ENCODE data around the gene FRK.

Gene FRK

DNA sequence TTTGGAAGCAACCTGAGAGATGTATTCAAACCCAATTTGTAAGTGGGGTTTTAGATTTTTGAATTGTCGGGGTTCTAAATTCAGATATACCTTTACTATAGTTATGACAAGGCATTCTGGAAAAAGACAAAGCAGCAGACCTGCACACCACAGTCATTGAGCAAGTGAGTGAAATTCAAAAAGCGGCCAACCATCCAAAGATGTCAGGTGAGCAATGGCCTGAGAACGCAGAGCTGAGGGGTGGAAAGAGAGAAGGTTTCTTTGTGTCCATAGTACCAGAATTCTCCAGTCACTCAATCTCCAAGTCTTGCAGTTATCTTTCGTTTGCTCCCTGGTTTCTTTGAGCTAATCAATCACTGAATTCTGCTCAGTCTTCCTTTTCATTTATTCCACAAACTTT is 1.8 kb upstream of the FRK start:
- no peak overlapping the region for H3K9ac ChIP-seq (ENCODE audit: low read depth, low read length, poor library complexity)
- no peaks in the 10 kb centered on the region for H3K36me3 ChIP-seq (replicated peaks in 1 of 2; ENCODE audit: control insufficient read depth in 2 of 2, insufficient read depth in 2 of 2, low read length in 2 of 2)
- H3K4me2 ChIP-seq (ENCODE audit: insufficient read depth, low read length, poor library complexity, severe bottlenecking): no peak overlapping the region
- no peaks in the 10 kb centered on the region for H3K9me3 ChIP-seq (replicated peaks in 1 of 2; ENCODE audit: control insufficient read depth in 2 of 2, insufficient read depth in 1 of 2, low read depth in 1 of 2, low read length in 2 of 2)
- no peak overlapping the region for H2AK5ac ChIP-seq (ENCODE audit: low read depth, low read length)
- no peak overlapping the region for H3K23ac ChIP-seq (ENCODE audit: low read depth, low read length, poor library complexity)
- no peak overlapping the region for H2AFZ ChIP-seq (ENCODE audit: low read length)
- H3K14ac ChIP-seq (ENCODE audit: low read length): no peak overlapping the region
- H2BK120ac ChIP-seq (ENCODE audit: low read depth, low read length): no peak overlapping the region
- H3K27ac ChIP-seq (replicated peaks; ENCODE audit: low read length): no peak overlapping the region
- H4K8ac ChIP-seq (ENCODE audit: low read depth, low read length): no peak overlapping the region
- no peak overlapping the region for H3K4me3 ChIP-seq (ENCODE audit: low read length in 2 of 2)
- H3K79me1 ChIP-seq (ENCODE audit: low read depth, low read length): no peaks in the 10 kb centered on the region
- H3K4me1 ChIP-seq (ENCODE audit: control insufficient read depth in 2 of 2, insufficient read depth in 1 of 2, low read depth in 1 of 2, low read length in 2 of 2): peaks cover 0 to 2% of the 10 kb centered on the region in 2 donors
- H2BK5ac ChIP-seq (ENCODE audit: low read length): no peak overlapping the region
- no peak overlapping the region for H2BK15ac ChIP-seq (ENCODE audit: low read length)
- no peak overlapping the region for H2BK12ac ChIP-seq (ENCODE audit: low read length)
- H3K27me3 ChIP-seq (ENCODE audit: control insufficient read depth in 3 of 3, insufficient read depth in 3 of 3, low read depth in 1 of 3, low read length in 3 of 3): no peaks in the 10 kb centered on the region
- H3K18ac ChIP-seq (ENCODE audit: low read length): no peak overlapping the region
- DNase-seq (ENCODE audit: low spot score): no peak
- H4K91ac ChIP-seq (ENCODE audit: low read depth, low read length, poor library complexity): no peak overlapping the region
- no CpG with 5 or more reads among the region's 4 CpGs for WGBS, 2 donors (ENCODE audit: extremely low coverage in 2 of 2, insufficient read length in 2 of 2, insufficient replicate concordance in 1 of 2)
- H3K4ac ChIP-seq (ENCODE audit: low read length): no peak overlapping the region

DNA sequence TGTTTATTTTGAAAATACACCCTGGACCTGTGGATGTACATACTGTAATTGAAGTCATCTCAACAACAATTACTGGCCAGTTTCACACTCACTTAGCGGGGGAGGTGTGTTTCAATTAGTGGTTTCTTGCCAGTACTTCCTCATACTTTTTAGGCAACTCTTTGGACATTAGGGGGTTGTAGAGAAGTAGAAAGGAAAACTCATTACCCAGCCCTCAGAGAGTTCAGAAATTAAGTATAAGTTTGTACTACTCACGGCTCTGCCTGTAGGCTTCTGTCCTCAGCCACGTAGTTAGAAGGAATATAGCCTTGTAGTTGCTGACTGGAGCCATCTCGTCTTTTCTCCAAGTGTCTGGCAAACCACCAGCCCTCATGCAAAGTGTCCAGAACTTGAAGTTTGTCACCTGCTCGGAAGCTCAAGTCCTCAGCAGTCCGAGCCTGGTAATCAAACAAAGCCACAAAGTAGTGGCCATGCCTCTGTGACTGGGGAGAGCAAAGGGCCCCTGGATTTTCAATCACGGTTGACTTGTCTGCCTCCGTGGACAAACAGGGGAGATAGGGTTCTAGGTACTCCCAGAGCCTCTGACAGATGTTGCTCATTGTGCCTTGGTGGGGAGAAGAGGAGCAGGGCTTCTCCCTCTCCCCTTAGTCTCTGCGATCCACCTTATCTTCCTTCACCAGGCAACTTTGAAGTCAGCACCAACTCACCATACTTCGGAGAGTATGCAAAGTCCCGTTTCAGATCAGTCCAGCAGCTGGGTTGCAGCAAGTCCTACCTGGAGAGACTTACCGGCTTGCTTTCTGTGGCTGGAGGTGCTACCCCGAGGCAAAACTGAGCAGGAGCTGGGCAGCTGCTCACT is 749 bp downstream of the FRK start:
- no peak overlapping the region for H4K8ac ChIP-seq (ENCODE audit: low read depth, low read length)
- WGBS, 2 donors (ENCODE audit: extremely low coverage in 2 of 2, insufficient read length in 2 of 2, insufficient replicate concordance in 1 of 2): no CpG with 5 or more reads among the region's 13 CpGs
- no peak overlapping the region for H2AFZ ChIP-seq (ENCODE audit: low read length)
- no peak overlapping the region for H4K91ac ChIP-seq (ENCODE audit: low read depth, low read length, poor library complexity)
- H3K4me2 ChIP-seq (ENCODE audit: insufficient read depth, low read length, poor library complexity, severe bottlenecking): no peak overlapping the region
- H3K79me1 ChIP-seq (ENCODE audit: low read depth, low read length): no peaks in the 10 kb centered on the region
- peaks cover 0 to 2% of the 10 kb centered on the region in 2 donors for H3K4me1 ChIP-seq (ENCODE audit: control insufficient read depth in 2 of 2, insufficient read depth in 1 of 2, low read depth in 1 of 2, low read length in 2 of 2)
- no peak overlapping the region for H3K4me3 ChIP-seq (ENCODE audit: low read length in 2 of 2)
- H3K9me3 ChIP-seq (replicated peaks in 1 of 2; ENCODE audit: control insufficient read depth in 2 of 2, insufficient read depth in 1 of 2, low read depth in 1 of 2, low read length in 2 of 2): no peaks in the 10 kb centered on the region
- no peak overlapping the region for H3K18ac ChIP-seq (ENCODE audit: low read length)
- no peak overlapping the region for H2AK5ac ChIP-seq (ENCODE audit: low read depth, low read length)
- no peak overlapping the region for H3K9ac ChIP-seq (ENCODE audit: low read depth, low read length, poor library complexity)
- DNase-seq (ENCODE audit: low spot score): no peak
- H3K4ac ChIP-seq (ENCODE audit: low read length): no peak overlapping the region
- H2BK5ac ChIP-seq (ENCODE audit: low read length): no peak overlapping the region
- no peak overlapping the region for H3K27ac ChIP-seq (replicated peaks; ENCODE audit: low read length)
- no peaks in the 10 kb centered on the region for H3K36me3 ChIP-seq (replicated peaks in 1 of 2; ENCODE audit: control insufficient read depth in 2 of 2, insufficient read depth in 2 of 2, low read length in 2 of 2)
- no peaks in the 10 kb centered on the region for H3K27me3 ChIP-seq (ENCODE audit: control insufficient read depth in 3 of 3, insufficient read depth in 3 of 3, low read depth in 1 of 3, low read length in 3 of 3)
- H2BK120ac ChIP-seq (ENCODE audit: low read depth, low read length): no peak overlapping the region
- H2BK12ac ChIP-seq (ENCODE audit: low read length): no peak overlapping the region
- no peak overlapping the region for H2BK15ac ChIP-seq (ENCODE audit: low read length)
- no peak overlapping the region for H3K23ac ChIP-seq (ENCODE audit: low read depth, low read length, poor library complexity)
- no peak overlapping the region for H3K14ac ChIP-seq (ENCODE audit: low read length)

DNA sequence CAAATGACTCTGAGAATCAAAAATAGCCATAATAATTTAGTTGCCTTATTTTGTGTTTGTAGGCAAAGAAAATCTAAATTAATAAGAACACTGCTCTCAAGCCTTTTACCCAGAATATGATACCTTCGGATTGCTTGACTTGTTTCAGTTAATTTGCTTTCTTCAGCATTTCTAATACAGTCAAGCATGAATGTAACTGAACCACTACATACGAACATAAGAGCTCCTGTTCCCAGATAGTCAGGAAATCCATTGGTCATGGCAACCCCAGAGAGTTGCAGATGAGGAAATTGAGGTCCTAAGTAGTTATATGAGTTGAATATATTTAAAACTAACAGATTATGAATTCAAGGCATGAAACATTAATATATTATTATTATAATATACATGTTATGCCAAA is 2.9 kb downstream of the FRK start:
- Histone ChIP-seq H3K14ac (ENCODE audit: low read length) (no peak overlapping the region), H2AFZ (ENCODE audit: low read length) (no peak overlapping the region), H4K91ac (ENCODE audit: low read depth, low read length, poor library complexity) (no peak overlapping the region), H3K27me3 (ENCODE audit: control insufficient read depth in 3 of 3, insufficient read depth in 3 of 3, low read depth in 1 of 3, low read length in 3 of 3) (no peaks in the 10 kb centered on the region), H3K9me3 (replicated peaks in 1 of 2; ENCODE audit: control insufficient read depth in 2 of 2, insufficient read depth in 1 of 2, low read depth in 1 of 2, low read length in 2 of 2) (no peaks in the 10 kb centered on the region), H3K27ac (replicated peaks; ENCODE audit: low read length) (no peak overlapping the region), H3K4me2 (ENCODE audit: insufficient read depth, low read length, poor library complexity, severe bottlenecking) (no peak overlapping the region), H3K4me1 (ENCODE audit: control insufficient read depth in 2 of 2, insufficient read depth in 1 of 2, low read depth in 1 of 2, low read length in 2 of 2) (peaks cover 0 to 2% of the 10 kb centered on the region in 2 donors), H4K8ac (ENCODE audit: low read depth, low read length) (no peak overlapping the region), H2BK12ac (ENCODE audit: low read length) (no peak overlapping the region), H3K36me3 (replicated peaks in 1 of 2; ENCODE audit: control insufficient read depth in 2 of 2, insufficient read depth in 2 of 2, low read length in 2 of 2) (no peaks in the 10 kb centered on the region), H2AK5ac (ENCODE audit: low read depth, low read length) (no peak overlapping the region), H3K79me1 (ENCODE audit: low read depth, low read length) (no peaks in the 10 kb centered on the region), H2BK120ac (ENCODE audit: low read depth, low read length) (no peak overlapping the region), H3K4ac (ENCODE audit: low read length) (no peak overlapping the region), H3K4me3 (ENCODE audit: low read length in 2 of 2) (no peak overlapping the region), H2BK5ac (ENCODE audit: low read length) (no peak overlapping the region), H3K18ac (ENCODE audit: low read length) (no peak overlapping the region), H2BK15ac (ENCODE audit: low read length) (no peak overlapping the region), H3K9ac (ENCODE audit: low read depth, low read length, poor library complexity) (no peak overlapping the region), H3K23ac (ENCODE audit: low read depth, low read length, poor library complexity) (no peak overlapping the region)
- DNase-seq (ENCODE audit: low spot score): no peak
- no CpG with 5 or more reads among the region's 2 CpGs for WGBS, 2 donors (ENCODE audit: extremely low coverage in 2 of 2, insufficient read length in 2 of 2, insufficient replicate concordance in 1 of 2)

DNA sequence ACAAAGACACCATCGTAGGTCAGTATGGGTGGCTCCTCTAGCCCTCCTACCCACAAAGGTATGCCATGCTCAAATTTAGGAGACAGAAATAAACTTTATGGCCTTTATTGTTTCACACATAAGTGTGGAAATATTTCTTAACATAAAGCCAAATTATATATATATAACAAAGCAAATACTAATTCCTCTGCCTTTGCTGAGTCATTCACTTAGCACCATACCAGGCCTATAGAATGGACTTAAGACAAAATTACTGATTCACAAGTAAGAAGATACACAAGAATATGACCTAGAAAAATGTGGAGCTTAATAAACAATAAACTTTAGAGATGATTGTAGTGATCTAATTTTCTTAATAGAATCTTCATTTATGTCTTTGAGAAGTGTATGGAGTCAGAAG is 5.2 kb downstream of the FRK start:
- Histone ChIP-seq H3K4me3 (ENCODE audit: low read length in 2 of 2) (no peak overlapping the region), H2BK15ac (ENCODE audit: low read length) (no peak overlapping the region), H3K36me3 (replicated peaks in 1 of 2; ENCODE audit: control insufficient read depth in 2 of 2, insufficient read depth in 2 of 2, low read length in 2 of 2) (no peaks in the 10 kb centered on the region), H3K14ac (ENCODE audit: low read length) (no peak overlapping the region), H3K79me1 (ENCODE audit: low read depth, low read length) (no peaks in the 10 kb centered on the region), H4K91ac (ENCODE audit: low read depth, low read length, poor library complexity) (no peak overlapping the region), H3K9me3 (replicated peaks in 1 of 2; ENCODE audit: control insufficient read depth in 2 of 2, insufficient read depth in 1 of 2, low read depth in 1 of 2, low read length in 2 of 2) (no peaks in the 10 kb centered on the region), H3K4me1 (ENCODE audit: control insufficient read depth in 2 of 2, insufficient read depth in 1 of 2, low read depth in 1 of 2, low read length in 2 of 2) (peaks cover 0 to 2% of the 10 kb centered on the region in 2 donors), H2AFZ (ENCODE audit: low read length) (no peak overlapping the region), H3K23ac (ENCODE audit: low read depth, low read length, poor library complexity) (no peak overlapping the region), H2BK120ac (ENCODE audit: low read depth, low read length) (no peak overlapping the region), H2BK12ac (ENCODE audit: low read length) (no peak overlapping the region), H4K8ac (ENCODE audit: low read depth, low read length) (no peak overlapping the region), H3K9ac (ENCODE audit: low read depth, low read length, poor library complexity) (no peak overlapping the region), H2BK5ac (ENCODE audit: low read length) (no peak overlapping the region), H3K4me2 (ENCODE audit: insufficient read depth, low read length, poor library complexity, severe bottlenecking) (no peak overlapping the region), H3K18ac (ENCODE audit: low read length) (no peak overlapping the region), H3K4ac (ENCODE audit: low read length) (no peak overlapping the region), H3K27me3 (ENCODE audit: control insufficient read depth in 3 of 3, insufficient read depth in 3 of 3, low read depth in 1 of 3, low read length in 3 of 3) (no peaks in the 10 kb centered on the region), H3K27ac (replicated peaks; ENCODE audit: low read length) (no peak overlapping the region), H2AK5ac (ENCODE audit: low read depth, low read length) (no peak overlapping the region)
- no peak for DNase-seq (ENCODE audit: low spot score)
- WGBS, 2 donors (ENCODE audit: extremely low coverage in 2 of 2, insufficient read length in 2 of 2, insufficient replicate concordance in 1 of 2): no CpG with 5 or more reads among the region's 1 CpG
